Measurements from ENCODE around the gene LARGE2.
"Not testable (repeated sequence)": the region's sequence is repeated elsewhere in the genome, so short reads cannot be mapped to it uniquely, and the experiment has no call there.

Gene LARGE2

DNA sequence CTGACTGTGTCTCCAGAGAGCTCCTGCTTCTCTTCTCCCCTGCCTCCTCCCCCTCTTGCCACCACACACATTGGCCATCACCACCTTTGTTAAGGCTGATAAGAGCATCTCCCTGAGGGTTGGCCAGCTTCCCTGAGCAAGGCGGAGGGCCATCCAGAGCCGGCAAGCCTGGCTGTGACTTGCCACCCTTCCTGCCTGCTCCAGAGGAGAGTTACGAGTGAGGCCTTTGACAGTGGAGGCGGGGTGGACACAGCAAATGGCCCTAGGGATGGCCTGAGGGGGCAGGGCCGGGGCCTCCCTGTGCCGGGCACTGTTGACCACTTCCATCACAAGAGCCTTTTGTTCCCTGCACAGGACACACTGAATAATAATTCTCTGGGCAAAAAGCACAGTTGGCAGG is 20.8 kb upstream of the LARGE2 start:
- Histone ChIP-seq H3K9me3 (no peaks in the 10 kb centered on the region), H3K4me1 (peaks cover 0 to 21% (median 21%) of the 10 kb centered on the region in 4 donors), H3K4me3 (no peak overlapping the region), H3K27ac (no peak overlapping the region), H3K27me3 (peaks cover 0 to 2% of the 10 kb centered on the region in 2 donors), H3K36me3 (peaks cover 0 to 34% (median 0%) of the 10 kb centered on the region in 3 donors)
- TF ChIP-seq, protein P1, sequence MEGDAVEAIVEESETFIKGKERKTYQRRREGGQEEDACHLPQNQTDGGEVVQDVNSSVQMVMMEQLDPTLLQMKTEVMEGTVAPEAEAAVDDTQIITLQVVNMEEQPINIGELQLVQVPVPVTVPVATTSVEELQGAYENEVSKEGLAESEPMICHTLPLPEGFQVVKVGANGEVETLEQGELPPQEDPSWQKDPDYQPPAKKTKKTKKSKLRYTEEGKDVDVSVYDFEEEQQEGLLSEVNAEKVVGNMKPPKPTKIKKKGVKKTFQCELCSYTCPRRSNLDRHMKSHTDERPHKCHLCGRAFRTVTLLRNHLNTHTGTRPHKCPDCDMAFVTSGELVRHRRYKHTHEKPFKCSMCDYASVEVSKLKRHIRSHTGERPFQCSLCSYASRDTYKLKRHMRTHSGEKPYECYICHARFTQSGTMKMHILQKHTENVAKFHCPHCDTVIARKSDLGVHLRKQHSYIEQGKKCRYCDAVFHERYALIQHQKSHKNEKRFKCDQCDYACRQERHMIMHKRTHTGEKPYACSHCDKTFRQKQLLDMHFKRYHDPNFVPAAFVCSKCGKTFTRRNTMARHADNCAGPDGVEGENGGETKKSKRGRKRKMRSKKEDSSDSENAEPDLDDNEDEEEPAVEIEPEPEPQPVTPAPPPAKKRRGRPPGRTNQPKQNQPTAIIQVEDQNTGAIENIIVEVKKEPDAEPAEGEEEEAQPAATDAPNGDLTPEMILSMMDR (IDR thresholded peaks at IDR 0.05) = no peak
- DNase-seq = no peak
- intact Hi-C loops (cut with DNase I; ENCODE audit: low total_unique reads) = no loop called here

DNA sequence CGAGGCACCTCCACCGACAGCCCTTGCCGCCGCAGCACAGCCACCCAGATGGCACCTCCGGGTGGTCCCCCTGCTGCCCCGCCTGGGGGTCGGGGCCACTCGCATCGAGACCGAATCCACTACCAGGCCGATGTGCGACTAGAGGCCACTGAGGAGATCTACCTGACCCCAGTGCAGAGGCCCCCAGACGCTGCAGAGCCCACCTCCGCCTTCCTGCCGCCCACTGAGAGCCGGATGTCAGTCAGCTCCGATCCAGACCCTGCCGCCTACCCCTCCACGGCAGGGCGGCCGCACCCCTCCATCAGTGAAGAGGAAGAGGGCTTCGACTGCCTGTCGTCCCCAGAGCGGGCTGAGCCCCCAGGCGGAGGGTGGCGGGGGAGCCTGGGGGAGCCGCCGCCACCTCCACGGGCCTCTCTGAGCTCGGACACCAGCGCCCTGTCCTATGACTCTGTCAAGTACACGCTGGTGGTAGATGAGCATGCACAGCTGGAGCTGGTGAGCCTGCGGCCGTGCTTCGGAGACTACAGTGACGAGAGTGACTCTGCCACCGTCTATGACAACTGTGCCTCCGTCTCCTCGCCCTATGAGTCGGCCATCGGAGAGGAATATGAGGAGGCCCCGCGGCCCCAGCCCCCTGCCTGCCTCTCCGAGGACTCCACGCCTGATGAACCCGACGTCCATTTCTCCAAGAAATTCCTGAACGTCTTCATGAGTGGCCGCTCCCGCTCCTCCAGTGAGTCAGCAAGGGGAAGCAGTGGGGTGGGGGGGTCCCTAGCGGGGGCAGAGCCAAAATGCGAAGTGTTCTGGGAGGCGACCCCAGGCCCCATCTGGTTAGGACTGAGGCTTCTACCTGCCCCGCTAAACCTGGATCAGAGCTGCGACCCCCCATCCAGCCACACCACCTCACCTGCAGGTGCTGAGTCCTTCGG is 19.7 kb upstream of the LARGE2 start:
- no peak for DNase-seq
- intact Hi-C loops (cut with DNase I; ENCODE audit: low total_unique reads) = no loop called here
- Histone ChIP-seq H3K27me3 (no peaks in the 10 kb centered on the region), H3K36me3 (peaks cover 0 to 34% (median 0%) of the 10 kb centered on the region in 3 donors), H3K4me1 (peaks cover 0 to 21% (median 21%) of the 10 kb centered on the region in 4 donors), H3K9me3 (no peaks in the 10 kb centered on the region), H3K27ac (no peak overlapping the region), H3K4me3 (no peak overlapping the region)
- TF ChIP-seq, protein P1 (IDR thresholded peaks at IDR 0.05) = no peak

DNA sequence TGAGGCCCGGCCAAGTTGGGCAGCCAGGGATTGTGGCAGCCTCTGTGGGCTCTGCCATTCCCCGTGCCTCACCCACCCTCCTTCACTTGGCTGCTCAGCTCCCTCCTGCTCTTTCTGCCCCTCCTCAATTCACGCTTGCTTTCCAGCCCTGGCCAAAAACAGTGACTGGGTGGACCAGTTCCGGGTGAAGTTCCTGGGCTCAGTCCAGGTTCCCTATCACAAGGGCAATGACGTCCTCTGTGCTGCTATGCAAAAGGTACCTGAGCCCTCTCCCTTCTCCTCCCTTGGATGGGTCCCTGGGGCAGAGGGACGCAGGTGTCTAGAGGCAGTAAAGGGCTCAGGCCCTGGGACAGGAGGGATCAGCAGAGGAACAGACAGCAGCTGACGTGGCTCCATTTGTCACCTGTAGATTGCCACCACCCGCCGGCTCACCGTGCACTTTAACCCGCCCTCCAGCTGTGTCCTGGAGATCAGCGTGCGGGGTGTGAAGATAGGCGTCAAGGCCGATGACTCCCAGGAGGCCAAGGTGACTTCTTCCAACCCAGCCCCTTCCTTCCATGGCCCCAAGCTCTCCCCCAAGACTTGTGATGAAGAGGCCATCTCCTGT is 18.0 kb upstream of the LARGE2 start:
- TF ChIP-seq, protein P1 (IDR thresholded peaks at IDR 0.05) = no peak
- H3K27ac ChIP-seq = no peak overlapping the region
- H3K36me3 ChIP-seq = peaks cover 0 to 43% (median 0%) of the 10 kb centered on the region in 3 donors
- no peak for DNase-seq
- intact Hi-C loops (cut with DNase I; ENCODE audit: low total_unique reads) = no loop called here
- H3K4me3 ChIP-seq = no peak overlapping the region
- H3K9me3 ChIP-seq = no peaks in the 10 kb centered on the region
- peaks cover 0 to 15% (median 14%) of the 10 kb centered on the region in 4 donors for H3K4me1 ChIP-seq
- no peaks in the 10 kb centered on the region for H3K27me3 ChIP-seq

DNA sequence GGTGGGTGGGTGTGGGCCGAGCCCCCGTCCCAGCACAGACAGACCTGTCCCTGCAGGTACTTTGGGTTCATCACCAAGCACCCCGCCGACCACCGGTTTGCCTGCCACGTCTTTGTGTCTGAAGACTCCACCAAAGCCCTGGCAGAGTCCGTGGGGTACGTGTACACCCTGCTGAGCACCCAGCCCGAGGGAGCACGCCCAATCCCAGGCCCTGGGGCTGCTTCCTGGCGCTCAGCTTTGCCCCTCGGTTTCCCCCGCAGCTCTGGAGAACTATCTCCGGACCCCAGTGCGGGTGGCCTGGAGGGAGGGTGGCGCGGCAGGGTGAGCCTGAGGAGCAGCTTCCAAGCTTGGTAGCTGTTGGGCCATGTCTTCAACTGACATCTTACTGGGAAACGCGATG is 17.4 kb upstream of the LARGE2 start:
- no peak overlapping the region for H3K4me3 ChIP-seq
- H3K4me1 ChIP-seq = peaks cover 0 to 10% (median 10%) of the 10 kb centered on the region in 4 donors
- TF ChIP-seq, protein P1 (IDR thresholded peaks at IDR 0.05) = no peak
- no peak overlapping the region for H3K27ac ChIP-seq
- peaks cover 0 to 50% (median 6%) of the 10 kb centered on the region in 3 donors for H3K36me3 ChIP-seq
- intact Hi-C loops (cut with DNase I; ENCODE audit: low total_unique reads) = no loop called here
- no peak for DNase-seq
- H3K9me3 ChIP-seq = no peaks in the 10 kb centered on the region
- no peaks in the 10 kb centered on the region for H3K27me3 ChIP-seq

DNA sequence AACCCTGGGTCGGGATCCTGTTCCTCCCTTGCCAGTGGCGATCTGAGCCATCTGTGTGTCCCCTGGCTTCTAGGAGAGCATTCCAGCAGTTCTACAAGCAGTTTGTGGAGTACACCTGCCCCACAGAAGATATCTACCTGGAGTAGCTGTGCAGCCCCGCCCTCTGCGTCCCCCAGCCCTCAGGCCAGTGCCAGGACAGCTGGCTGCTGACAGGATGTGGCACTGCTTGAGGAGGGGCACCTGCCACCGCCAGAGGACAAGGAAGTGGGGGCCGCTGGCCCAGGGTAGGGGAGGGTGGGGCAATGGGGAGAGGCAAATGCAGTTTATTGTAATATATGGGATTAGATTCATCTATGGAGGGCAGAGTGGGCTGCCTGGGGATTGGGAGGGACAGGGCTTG is 16.9 kb upstream of the LARGE2 start:
- peaks cover 4 to 55% (median 11%) of the 10 kb centered on the region in 3 donors for H3K36me3 ChIP-seq
- intact Hi-C loops (cut with DNase I; ENCODE audit: low total_unique reads); H3K9me3 ChIP-seq; DNase-seq; H3K27ac ChIP-seq; H3K4me1 ChIP-seq; H3K27me3 ChIP-seq; H3K4me3 ChIP-seq: not testable (repeated sequence)
